Erythroblast (primary cell): ENCODE data around the gene CCDC192.

Source experiments
- GATA1 ChIP-seq: IDR thresholded peaks from 2 replicates; pipeline ENCODE4 v1.6.1; 2011; ENCODE audit warnings: low read depth, mild to moderate bottlenecking, control low read depth, low read length, moderate library complexity
- POLR2A ChIP-seq: IDR thresholded peaks from 2 replicates; pipeline ENCODE4 v1.6.1; 2011; ENCODE audit warnings: mild to moderate bottlenecking, low read length

DNA sequence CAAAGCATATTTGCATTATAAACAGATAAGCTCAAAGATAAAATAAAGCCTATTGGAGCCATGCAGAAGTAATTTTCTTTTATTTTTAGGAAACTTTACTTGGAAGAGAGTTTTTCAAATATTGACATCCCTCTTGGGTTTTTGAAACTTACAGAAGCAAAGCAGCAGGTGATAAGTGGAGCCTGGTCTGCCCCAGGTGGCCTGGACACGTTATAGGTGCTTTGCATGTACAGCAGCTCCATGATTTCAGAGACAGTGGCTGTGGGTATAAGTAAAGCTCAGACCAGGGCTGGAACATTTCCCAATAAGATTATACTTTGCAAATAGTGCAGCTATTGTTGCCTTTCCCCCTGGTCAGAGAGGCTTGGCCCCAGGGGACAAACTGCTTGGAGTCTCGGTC, 51.5 kb downstream of the CCDC192 start:
- TF ChIP-seq POLR2A (no peak), GATA1 (no peak)
